Heart right ventricle (tissue), 16 donors: Measurements from ENCODE around the gene CSTPP1. TPM values are rescaled to one million over a fixed set of nuclear protein-coding genes. Genes with fewer than 3 reads are reported as not detected.

ENCODE experiments used
- ATAC-seq, 8 donors: fragments of 200-7000 bp; cut with Tn5 transposase; one replicate each; pipeline ENCODE4 v1.9.1; 2020; ENCODE audit warnings: mild to moderate bottlenecking in 8 of 8, moderate library complexity in 8 of 8, moderate number of reproducible peaks in 1 of 8
- DNase-seq, 2 donors: peaks; one replicate each; pipeline ENCODE4 v3.0.0-alpha.2; 2020
- H3K27ac ChIP-seq, 10 donors: fragments of 200-600 bp; sonication (generic) in 2 of 10; one replicate each; pipeline versions ENCODE4 v1.5.0 to v1.8.0; 2020 to 2022; ENCODE audit warnings: mild to moderate bottlenecking in 3 of 10
- H3K27me3 ChIP-seq, 7 donors: fragments of 200-600 bp; one replicate each; pipeline ENCODE4 v1.8.0; 2021 to 2022; ENCODE audit warnings: mild to moderate bottlenecking in 2 of 7
- H3K36me3 ChIP-seq, 9 donors: fragments of 200-600 bp; sonication (generic) in 1 of 9; one replicate each; pipeline versions ENCODE4 v1.5.0 to v1.8.0; 2020 to 2022; ENCODE audit warnings: mild to moderate bottlenecking in 2 of 9
- H3K4me1 ChIP-seq, 9 donors: fragments of 200-600 bp; sonication (generic) in 1 of 9; one replicate each; pipeline versions ENCODE4 v1.5.0 to v1.8.0; 2020 to 2022; ENCODE audit warnings: mild to moderate bottlenecking in 4 of 9
- H3K4me3 ChIP-seq, 10 donors: fragments of 200-600 bp; sonication (generic) in 2 of 10; one replicate each; pipeline versions ENCODE4 v1.5.0 to v1.8.0; 2020 to 2022; ENCODE audit warnings: mild to moderate bottlenecking in 7 of 10, moderate library complexity in 2 of 10
- H3K9me3 ChIP-seq, 11 donors: fragments of 200-600 bp in 10 of 11; sonication (generic) in 2 of 11; one replicate each; pipeline versions ENCODE4 v1.5.0 to v1.8.0; 2013 to 2022; ENCODE audit warnings: mild to moderate bottlenecking in 2 of 11, control low read depth in 1 of 11, moderate library complexity in 1 of 11
- CTCF ChIP-seq, 9 donors: fragments of 200-600 bp; sonication (generic) in 2 of 9; IDR thresholded peaks; one replicate each; pipeline versions ENCODE4 v1.5.0 to v1.8.0; 2021 to 2022; ENCODE audit warnings: antibody characterized with exemption in 9 of 9, mild to moderate bottlenecking in 5 of 9, moderate library complexity in 1 of 9
- WGBS, 2 donors: extraction: QIAGEN DNeasy Blood & Tissue Kit; methylation state at CpG; one replicate each; pipeline ENCODE4 v1.1.7; 2013; ENCODE audit warnings: inconsistent platforms in 1 of 2; 5-methylcytosine and 5-hydroxymethylcytosine counted together
- intact Hi-C, 10 donors: fragments of 100-400 bp; cut with DNase I; formaldehyde crosslinking; loops; one replicate each; pipeline versions ENCODE4 v1.11.1 to v1.14.2; 2022
- polyA plus RNA-seq, 2 donors: library from polyadenylated mRNA; stranded (reverse); fragments of 200-250 nt; gene quantifications; one replicate each; pipeline ENCODE4 v1.2.3, GENCODE V29; 2013
- total RNA-seq, 10 donors: library from RNA; stranded (reverse); fragmentation: NEBNext Ultra II Directional in 3 of 10; extraction: Animal tissue kit (Norgen Biotek cat#: 25700) in 3 of 10; gene quantifications; one replicate each; pipeline versions ENCODE4 v1.2.1 to v1.2.4, GENCODE V29; 2021 to 2023
- donor health status: Arrhythmogenic right ventricular cardiomyopathy.
- donor health status: ischemic (EF 13 %, LVEDD 7.1; RV severe dilation, severe dysfunction).
- donor health status: healthy with polysubstance abuse.
- donor health status: DM: no; HTN: yes; CAD: no.
- donor health status: DM: no; HTN: no; CAD: no.
- donor health status: ischemic (EF 25% LVEDD 6.9; RV normal size, moderate dysfunction).
- donor health status: ischemic (EF 25% LVEDD 5.7; RV mildly dilated, moderate dysfunction).
- donor health status: healthy.
- donor health status: DM: yes; HTN: yes; CAD: no.
- donor health status: Ischemic cardiomyopathy.
- donor health status: ischemic (EF 35%, LVEDD 5.7; RV mildly dilated, moderate dysfunction).
- donor health status: nonischemic (EF 11% LVEDD 7.7; RV severe dilation, severe dysfunction).
- donor health status: DM: yes; HTN: yes; CAD: no.
- donor health status: PGD.
- donor health status: ischemic (EF 29% LVEDD 5.4; RV normal size, mild dysfunction).
- donor health status: nonischemic (EF 23%, LVEDD 6.1; RV moderate dilation, normal function).

CSTPP1 gene
- total and polyA plus RNA-seq, 12 donors: 10.2 to 26.7 (median 16.7) TPM

DNA sequence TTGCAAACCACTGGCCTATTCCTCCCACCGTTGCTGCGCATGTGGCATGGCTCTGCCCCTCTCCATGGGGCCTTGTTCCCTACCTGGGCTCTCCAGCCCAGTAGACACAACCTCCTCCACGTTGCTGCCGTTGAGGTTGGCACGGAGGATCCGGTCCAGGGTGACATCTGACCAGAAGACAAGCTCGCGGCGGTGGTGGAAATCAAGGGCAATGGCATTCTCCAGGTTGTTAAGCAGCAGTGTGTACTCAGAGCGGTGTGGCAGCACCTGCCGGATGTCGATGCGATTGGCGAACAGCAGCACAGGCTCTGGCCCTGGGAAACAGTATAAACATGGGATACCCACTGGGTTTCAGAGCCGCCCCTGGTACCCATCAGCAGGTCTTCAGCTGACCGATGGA is 42.1 kb upstream of the CSTPP1 start:
- Histone ChIP-seq H3K27ac (no peak overlapping the region), H3K36me3 (peaks cover 0 to 38% (median 0%) of the 10 kb centered on the region in 9 donors), H3K9me3 (no peaks in the 10 kb centered on the region), H3K4me3 (no peak overlapping the region), H3K4me1 (peaks cover 0 to 21% (median 2%) of the 10 kb centered on the region in 9 donors), H3K27me3 (no peaks in the 10 kb centered on the region)
- WGBS, 2 donors: 96% methylated on average over 16 of the region's 16 CpGs
- ATAC-seq: no peak
- intact Hi-C loops: loop anchor here in 4 of 10 donors (2.0 to 10.0 kb wide), 3 partner anchors 258 to 460 kb away; partner anchors contain the start of gene MYBPC3 (in 2 of the 4)
- no peak for TF ChIP-seq CTCF (IDR thresholded peaks at IDR 0.05)
- no peak for DNase-seq

DNA sequence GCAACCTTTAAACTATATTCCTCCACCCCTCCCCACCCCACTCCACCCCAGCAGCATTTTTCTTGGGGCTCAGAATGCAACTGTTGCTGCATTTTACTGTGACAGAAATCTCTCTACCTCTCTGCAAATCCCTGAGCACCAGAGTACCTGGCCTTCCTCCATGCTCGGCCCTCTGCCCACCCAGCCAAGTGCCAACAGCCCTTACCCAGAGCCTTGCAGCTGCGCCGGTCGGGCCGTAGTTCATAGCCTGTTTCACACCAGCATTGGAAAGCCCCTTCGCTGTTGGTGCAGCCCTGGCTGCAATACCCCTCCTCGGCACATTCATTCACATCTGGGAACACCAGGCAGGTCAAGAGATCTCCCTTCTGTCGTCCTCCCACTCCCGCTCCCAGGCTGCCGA is 41.6 kb upstream of the CSTPP1 start:
- ATAC-seq: no peak
- intact Hi-C loops: loop anchor here in 5 of 10 donors (2.0 to 10.0 kb wide), 3 partner anchors 257 to 460 kb away; partner anchors contain the start of gene MYBPC3 (in 2 of the 5)
- no peak for TF ChIP-seq CTCF (IDR thresholded peaks at IDR 0.05)

GRCh38 chr11:46895821-46896220 is 40.7 kb upstream of the CSTPP1 start:
- H3K36me3 ChIP-seq: peaks cover 0 to 42% (median 0%) of the 10 kb centered on the region in 9 donors
- peak; percentile 72 to 75 for DNase-seq

More for the DNA sequence above, 41.6 kb upstream of the CSTPP1 start:
- Histone ChIP-seq H3K9me3 (no peaks in the 10 kb centered on the region), H3K36me3 (peaks cover 0 to 42% (median 0%) of the 10 kb centered on the region in 9 donors), H3K4me1 (peaks cover 0 to 21% (median 2%) of the 10 kb centered on the region in 9 donors), H3K27ac (no peak overlapping the region), H3K27me3 (no peaks in the 10 kb centered on the region), H3K4me3 (no peak overlapping the region)
- WGBS, 2 donors: 93% methylated on average over 10 of the region's 10 CpGs
- no peak for DNase-seq

More at GRCh38 chr11:46895821-46896220, 40.7 kb upstream of the CSTPP1 start:
- no peaks in the 10 kb centered on the region for H3K27me3 ChIP-seq
- H3K4me1 ChIP-seq: peaks cover 0 to 21% (median 2%) of the 10 kb centered on the region in 9 donors
- no peak for TF ChIP-seq CTCF (IDR thresholded peaks at IDR 0.05)
- no peak overlapping the region for H3K4me3 ChIP-seq
- peak overlapping the region in 1 of 10 donors; percentile 30 for H3K27ac ChIP-seq
- ATAC-seq: peak; percentile 76 to 96 (median 91)
- H3K9me3 ChIP-seq: no peaks in the 10 kb centered on the region
- 61 to 64% methylated on average over 10 of the region's 10 CpGs for WGBS, 2 donors
- intact Hi-C loops: loop anchor here in 4 of 10 donors (2.0 to 10.0 kb wide), 3 partner anchors 256 to 459 kb away; partner anchors contain the start of gene MYBPC3 (in 2 of the 4)
